Measurements from ENCODE around the gene SETD2.

GRCh38 chr3:47002171-47003055, 161.5 kb downstream of the SETD2 start:
- TF ChIP-seq, protein P1, sequence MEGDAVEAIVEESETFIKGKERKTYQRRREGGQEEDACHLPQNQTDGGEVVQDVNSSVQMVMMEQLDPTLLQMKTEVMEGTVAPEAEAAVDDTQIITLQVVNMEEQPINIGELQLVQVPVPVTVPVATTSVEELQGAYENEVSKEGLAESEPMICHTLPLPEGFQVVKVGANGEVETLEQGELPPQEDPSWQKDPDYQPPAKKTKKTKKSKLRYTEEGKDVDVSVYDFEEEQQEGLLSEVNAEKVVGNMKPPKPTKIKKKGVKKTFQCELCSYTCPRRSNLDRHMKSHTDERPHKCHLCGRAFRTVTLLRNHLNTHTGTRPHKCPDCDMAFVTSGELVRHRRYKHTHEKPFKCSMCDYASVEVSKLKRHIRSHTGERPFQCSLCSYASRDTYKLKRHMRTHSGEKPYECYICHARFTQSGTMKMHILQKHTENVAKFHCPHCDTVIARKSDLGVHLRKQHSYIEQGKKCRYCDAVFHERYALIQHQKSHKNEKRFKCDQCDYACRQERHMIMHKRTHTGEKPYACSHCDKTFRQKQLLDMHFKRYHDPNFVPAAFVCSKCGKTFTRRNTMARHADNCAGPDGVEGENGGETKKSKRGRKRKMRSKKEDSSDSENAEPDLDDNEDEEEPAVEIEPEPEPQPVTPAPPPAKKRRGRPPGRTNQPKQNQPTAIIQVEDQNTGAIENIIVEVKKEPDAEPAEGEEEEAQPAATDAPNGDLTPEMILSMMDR (IDR thresholded peaks at IDR 0.05 in 4 of 5, conservative IDR thresholded peaks at IDR 0.05 in 1 of 5): no peak
- no peak for TF ChIP-seq POLR2A (IDR thresholded peaks at IDR 0.05)

All from gastrocnemius medialis (tissue), 4 donors.